Fibroblast of lung (primary cell): ENCODE measurements around the gene ADD3.

ENCODE experiments used
- EZH2 ChIP-seq: IDR thresholded peaks from 2 replicates; pipeline ENCODE4 v1.5.1; 2012; ENCODE audit warnings: low read length, control low read depth, mild to moderate bottlenecking; ENCODE audit errors: missing control alignments
- TF ChIP-seq, protein P1 (sequence below), 2 donors: IDR thresholded peaks in 1 of 2; conservative IDR thresholded peaks in 1 of 2; 1 replicate in 1 of 2; 2 replicates in 1 of 2; pipeline ENCODE4 v1.5.1; 2011 to 2012; ENCODE audit warnings: low read length in 2 of 2, control low read depth in 1 of 2, inconsistent platforms in 1 of 2, low read depth in 1 of 2, mild to moderate bottlenecking in 1 of 2

DNA sequence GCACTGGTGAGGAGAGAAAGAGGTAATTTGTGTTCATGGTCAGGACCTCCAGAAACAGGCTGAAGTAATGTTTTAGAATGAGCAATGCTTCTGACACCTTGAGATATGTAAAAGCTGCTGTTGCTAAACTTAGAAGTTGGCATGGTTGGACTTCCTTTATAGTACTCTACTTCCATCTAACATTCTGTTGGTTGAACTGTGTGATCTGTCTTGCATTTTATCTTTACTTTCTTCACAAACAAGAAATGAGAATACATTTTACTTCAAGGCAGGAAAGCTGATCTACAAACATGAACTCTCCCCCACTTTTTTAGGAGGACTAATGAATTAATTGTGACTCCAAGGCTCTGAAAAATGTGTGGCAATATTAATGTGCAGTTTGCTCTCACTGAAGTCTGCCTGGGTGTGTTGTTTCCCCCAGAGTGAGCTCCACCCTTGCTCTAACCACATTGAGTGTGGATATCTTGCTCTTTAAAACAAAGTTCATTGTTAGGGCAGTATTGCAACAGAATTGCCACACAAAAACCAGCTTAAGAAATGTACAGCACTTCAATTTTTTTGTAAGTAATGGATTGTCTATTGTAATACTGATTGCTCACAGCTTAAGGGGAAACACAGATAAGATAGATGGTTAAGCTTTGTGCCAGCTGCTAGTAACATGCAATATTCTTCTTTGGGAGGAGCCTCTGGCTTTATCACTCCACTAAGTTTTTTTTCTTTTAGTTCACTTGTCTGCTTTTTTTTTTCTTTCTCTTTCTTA is 69.0 kb downstream of the ADD3 start:
- TF ChIP-seq, protein P1, sequence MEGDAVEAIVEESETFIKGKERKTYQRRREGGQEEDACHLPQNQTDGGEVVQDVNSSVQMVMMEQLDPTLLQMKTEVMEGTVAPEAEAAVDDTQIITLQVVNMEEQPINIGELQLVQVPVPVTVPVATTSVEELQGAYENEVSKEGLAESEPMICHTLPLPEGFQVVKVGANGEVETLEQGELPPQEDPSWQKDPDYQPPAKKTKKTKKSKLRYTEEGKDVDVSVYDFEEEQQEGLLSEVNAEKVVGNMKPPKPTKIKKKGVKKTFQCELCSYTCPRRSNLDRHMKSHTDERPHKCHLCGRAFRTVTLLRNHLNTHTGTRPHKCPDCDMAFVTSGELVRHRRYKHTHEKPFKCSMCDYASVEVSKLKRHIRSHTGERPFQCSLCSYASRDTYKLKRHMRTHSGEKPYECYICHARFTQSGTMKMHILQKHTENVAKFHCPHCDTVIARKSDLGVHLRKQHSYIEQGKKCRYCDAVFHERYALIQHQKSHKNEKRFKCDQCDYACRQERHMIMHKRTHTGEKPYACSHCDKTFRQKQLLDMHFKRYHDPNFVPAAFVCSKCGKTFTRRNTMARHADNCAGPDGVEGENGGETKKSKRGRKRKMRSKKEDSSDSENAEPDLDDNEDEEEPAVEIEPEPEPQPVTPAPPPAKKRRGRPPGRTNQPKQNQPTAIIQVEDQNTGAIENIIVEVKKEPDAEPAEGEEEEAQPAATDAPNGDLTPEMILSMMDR (conservative IDR thresholded peaks at IDR 0.05 in 1 of 2, IDR thresholded peaks at IDR 0.05 in 1 of 2; ENCODE audit: low read depth in 1 of 2, low read length in 2 of 2), result no peak
- no peak for TF ChIP-seq EZH2
